Activated gamma-delta T cell (primary cell): Measurements from ENCODE around the gene LRP4.
A peak's percentile ranks its signal among the peaks of the same experiment; 100 is the strongest.

Experiments used
- DNase-seq: peaks from one replicate; lab custom pipeline; 2025; lab: John Stamatoyannopoulos, UW

LRP4 gene

DNA sequence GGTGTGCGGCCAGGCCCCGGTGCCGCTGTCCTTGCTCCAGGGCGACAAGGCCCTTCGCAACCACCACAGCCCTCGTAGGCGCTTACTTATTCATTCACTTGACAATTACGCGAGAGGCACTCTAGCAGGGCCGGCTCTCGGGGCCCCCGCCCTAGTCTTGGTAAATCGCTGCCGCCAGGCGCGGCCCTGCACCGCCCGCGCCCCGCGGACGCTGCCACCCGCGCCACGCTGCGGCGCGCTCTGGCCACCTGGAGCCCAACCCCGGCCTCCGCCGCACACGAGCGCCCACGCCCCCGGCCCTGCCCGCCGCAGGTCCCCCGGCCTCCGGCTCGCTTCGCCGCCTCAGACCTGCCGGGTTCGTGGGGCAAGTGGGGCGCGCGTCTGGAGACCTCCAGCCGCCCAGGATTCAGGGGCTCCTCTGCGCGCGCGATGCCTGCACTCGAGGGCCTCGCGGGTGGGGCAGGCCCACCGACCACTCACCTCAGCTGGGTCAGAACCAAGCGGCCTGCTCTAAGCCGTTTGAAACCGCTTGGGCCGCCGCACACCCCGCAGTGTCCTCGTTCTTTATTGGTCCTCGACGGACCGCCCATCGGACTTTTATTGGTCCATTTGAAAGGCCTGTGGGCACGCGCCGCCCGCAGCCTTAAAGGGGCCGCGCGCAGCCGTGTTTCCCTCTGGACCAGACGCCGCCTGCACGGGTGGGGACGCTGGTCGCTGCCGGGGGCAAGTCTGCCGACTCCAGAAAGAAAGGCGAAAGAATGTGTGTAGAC is 72.4 kb downstream of the LRP4 start, which contains the start of gene CKAP5:
CKAP5 (minus strand) TSS at position 541 of the 770 bp plus-strand sequence. CDS start 25,049 bp downstream, outside the sequence.
- DNase-seq = peak; percentile 75

DNA sequence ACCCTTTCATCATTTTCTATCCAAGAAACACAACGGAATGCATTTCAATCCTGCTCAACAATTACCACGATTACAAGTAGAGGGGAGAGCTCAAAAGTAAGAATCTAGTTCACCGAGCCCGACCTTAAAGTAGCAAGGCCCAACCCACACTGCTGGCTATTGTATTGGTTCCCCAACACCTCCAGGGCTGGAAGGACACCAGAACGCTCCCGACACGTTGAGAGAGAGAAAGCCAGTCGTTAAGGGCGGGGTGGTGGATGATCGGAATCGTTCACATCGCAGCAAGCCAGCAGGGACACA is 73.0 kb downstream of the LRP4 start:
- DNase-seq = no peak

GRCh38 chr11:46840116-46840515 is 78.2 kb downstream of the LRP4 start:
- DNase-seq = no peak

DNA sequence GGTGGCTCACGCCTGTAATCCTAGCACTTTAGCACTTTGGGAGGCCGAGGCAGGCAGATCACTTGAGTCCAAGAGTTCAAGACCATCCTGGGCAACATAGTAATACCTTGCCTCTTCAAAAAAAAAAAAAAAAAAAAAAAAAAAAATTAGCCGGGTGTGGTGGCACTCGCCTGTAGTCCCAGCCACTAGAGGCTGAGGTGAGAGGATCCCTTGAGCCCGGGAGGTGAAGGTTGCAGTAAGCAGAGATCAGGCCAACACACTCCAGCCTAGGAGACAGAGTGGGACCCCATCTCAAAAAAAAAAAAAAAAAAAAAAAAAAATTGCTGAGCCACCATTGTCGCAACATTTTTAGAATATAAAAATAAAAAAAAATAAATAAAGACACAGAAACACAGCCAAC is 79.8 kb downstream of the LRP4 start:
- DNase-seq = no peak

GRCh38 chr11:46837860-46838259 is 80.5 kb downstream of the LRP4 start:
- DNase-seq = no peak

DNA sequence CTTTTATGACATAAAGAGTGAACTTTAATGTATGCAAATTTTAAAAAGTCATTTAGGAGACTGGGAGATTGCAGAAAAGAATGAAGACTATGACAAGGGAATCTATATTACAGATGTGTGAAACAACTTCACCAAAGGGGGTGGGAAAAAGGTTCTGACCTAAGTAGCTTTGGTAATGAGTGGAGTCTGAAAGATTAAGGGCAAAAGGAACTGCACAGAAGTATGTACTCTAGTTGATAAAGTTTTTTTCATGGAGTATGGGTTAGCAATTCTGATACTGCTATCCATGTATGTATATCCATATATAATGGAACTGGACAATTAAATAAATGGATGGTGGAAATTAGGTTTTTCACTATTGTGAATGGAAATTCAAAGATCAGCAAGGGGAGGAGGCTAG is 81.5 kb downstream of the LRP4 start:
- DNase-seq = no peak

DNA sequence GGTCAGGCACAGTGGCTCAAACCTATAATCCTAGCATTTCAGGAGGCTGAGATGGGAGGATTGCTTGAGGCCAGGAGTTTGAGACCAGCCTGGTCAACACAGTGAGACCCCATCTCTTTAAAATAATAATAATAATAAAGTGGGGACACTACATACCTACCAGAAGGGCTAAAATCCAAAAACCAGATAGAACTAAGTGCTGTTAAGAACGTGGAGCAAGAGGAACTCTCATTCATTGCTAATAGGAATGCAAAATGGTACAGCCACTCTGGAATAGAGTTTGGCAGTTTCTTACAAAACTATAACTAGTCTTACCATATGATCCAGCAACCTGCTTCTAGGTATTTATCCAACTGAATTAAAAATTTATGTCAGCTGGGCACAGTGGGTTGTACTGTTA is 81.9 kb downstream of the LRP4 start:
- no peak for DNase-seq

- no peak for DNase-seq
Measured at GRCh38 chr11:46835897-46836296, 82.5 kb downstream of the LRP4 start.

- DNase-seq = no peak
Measured at GRCh38 chr11:46834821-46835220, 83.5 kb downstream of the LRP4 start.

DNA sequence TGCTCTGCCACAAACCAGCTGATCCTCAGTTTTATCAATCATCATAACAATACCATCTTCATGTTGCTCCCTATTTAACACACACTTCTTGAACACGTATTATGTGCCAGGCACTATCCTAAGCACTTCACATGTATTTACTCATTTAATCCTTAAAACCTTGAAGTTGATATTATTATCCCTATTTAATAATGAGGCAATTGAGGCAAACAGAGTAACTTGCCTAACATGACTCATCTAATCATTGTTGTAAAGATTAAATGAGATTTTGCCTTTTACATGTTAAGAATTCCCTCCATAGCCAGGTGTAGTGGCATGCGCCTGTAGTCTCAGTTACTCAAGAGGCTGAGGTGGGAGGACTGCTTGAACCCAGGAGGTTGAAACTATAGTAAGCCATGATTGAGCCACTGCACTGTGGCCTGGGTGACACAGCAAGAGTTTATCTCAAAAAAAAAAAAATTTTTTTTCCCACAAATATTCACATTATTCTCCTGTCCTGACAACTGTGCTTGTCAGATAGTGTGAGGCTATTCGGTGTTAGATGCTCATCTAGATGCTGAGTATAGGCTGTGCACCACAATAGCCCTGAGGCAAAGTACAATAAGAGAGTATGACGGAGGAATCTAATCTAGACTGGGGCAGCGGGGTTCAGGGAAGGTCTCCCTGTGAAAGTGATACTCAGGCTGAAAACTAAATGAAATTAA is 85.7 kb downstream of the LRP4 start:
- DNase-seq = no peak

- DNase-seq = no peak
Measured at GRCh38 chr11:46827995-46828394, 90.4 kb downstream of the LRP4 start.

GRCh38 chr11:46826310-46827044 is 91.9 kb downstream of the LRP4 start:
- DNase-seq = peak; percentile 50

- DNase-seq = no peak
Measured at GRCh38 chr11:46808799-46809431, 109.4 kb downstream of the LRP4 start.
